KOPT-K1 (cell line): ENCODE results near the gene TIGD7.
A peak's percentile ranks its signal among the peaks of the same experiment; 100 is the strongest.

ENCODE experiments used
- H3K27ac ChIP-seq: fragments of 200-600 bp; sonication (generic); 2 replicates; pipeline ENCODE4 v1.5.1; 2016; ENCODE audit warnings: antibody characterized with exemption, mild to moderate bottlenecking, low read depth, low read length; ENCODE audit not compliant: poor library complexity, severe bottlenecking
- H3K36me3 ChIP-seq: fragments of 200-600 bp; sonication (generic); 2 replicates; pipeline ENCODE4 v1.5.1; 2017; ENCODE audit warnings: antibody characterized with exemption, mild to moderate bottlenecking, low read length, moderate library complexity; ENCODE audit not compliant: insufficient read depth
- H3K9me3 ChIP-seq: fragments of 200-600 bp; sonication (generic); 2 replicates; pipeline ENCODE4 v1.5.1; 2017; ENCODE audit warnings: antibody characterized with exemption, low read length, mild to moderate bottlenecking; ENCODE audit not compliant: insufficient read depth, poor library complexity, severe bottlenecking

TIGD7 gene

DNA sequence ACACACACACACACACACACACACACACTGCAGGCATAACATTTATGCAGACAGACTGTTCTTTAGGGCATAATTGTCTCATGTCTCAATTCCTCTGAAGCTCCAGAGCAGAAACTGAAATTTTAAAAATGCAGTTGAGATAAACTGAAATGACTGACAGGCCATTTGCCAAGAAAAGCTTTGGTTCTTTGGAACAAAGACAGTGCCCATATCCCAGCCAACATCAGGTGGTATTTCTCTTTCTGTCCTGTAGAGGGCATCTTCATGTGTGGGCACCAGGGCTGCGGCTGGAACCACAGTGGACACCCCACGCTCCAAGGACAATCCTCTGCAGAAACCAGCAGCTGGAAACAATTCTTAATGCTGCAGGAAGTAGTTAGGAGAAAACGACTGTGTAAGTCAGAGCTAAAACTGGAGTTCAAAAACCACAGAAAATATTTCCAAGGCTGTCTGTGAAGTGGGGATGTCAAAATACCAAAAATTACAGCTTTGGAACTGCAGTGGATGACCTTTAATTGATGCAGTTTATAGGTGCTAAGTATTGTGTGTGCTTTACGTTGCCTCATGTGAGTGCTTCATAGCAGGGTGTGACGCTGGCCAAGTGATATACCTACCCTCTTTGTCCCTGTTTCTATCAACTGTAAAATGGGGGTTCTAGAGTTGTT is 38.2 kb downstream of the TIGD7 start:
- H3K27ac ChIP-seq: no peak overlapping the region
- H3K9me3 ChIP-seq: no peaks in the 10 kb centered on the region
- no peaks in the 10 kb centered on the region for H3K36me3 ChIP-seq

- H3K36me3 ChIP-seq: no peaks in the 10 kb centered on the region
- peak overlapping the region; percentile 79 for H3K27ac ChIP-seq
- no peaks in the 10 kb centered on the region for H3K9me3 ChIP-seq
These were observed 40.8 kb downstream of the TIGD7 start for GRCh38 chr16:3264137-3265036.

DNA sequence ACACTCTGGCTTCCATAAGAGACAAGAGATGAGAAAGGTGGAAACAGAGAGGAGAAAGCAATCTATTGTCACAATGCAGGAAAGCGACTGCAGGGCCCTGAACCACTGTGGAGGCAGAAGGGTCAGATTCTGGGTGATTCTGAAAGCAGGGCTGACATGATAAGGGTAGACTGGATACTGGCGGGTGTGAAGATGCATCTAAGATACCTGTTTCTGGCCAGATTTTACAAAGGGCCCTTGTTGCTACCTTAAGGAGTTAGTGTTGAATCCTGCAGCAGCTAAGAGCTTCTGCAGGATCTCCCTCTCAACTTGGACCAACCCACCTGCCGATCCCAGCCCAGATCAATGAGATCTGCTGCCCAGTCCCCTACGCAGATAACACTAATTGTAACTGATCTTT is 42.7 kb downstream of the TIGD7 start:
- H3K9me3 ChIP-seq: no peaks in the 10 kb centered on the region
- H3K27ac ChIP-seq: no peak overlapping the region
- H3K36me3 ChIP-seq: no peaks in the 10 kb centered on the region

DNA sequence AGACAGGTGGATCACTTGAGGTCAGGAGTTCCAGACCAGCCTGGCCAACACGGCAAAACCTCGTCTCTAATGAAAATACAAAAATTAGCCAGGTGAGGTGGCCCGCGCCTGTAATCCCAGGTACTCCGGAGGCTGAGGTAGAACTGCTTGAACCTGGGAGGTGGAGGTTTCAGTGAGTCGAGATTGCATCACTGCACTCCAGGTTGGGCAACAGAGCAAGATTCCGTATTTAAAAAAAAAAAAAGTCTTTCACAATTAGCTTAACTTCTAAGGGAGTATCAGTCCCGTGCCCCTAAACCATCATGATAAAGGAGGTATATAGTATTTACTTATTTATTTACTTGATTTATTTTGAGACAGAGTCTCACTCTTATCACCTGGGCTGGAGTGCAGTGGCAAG is 45.4 kb downstream of the TIGD7 start:
- Histone ChIP-seq H3K36me3 (no peaks in the 10 kb centered on the region), H3K9me3 (no peaks in the 10 kb centered on the region), H3K27ac (no peak overlapping the region)

DNA sequence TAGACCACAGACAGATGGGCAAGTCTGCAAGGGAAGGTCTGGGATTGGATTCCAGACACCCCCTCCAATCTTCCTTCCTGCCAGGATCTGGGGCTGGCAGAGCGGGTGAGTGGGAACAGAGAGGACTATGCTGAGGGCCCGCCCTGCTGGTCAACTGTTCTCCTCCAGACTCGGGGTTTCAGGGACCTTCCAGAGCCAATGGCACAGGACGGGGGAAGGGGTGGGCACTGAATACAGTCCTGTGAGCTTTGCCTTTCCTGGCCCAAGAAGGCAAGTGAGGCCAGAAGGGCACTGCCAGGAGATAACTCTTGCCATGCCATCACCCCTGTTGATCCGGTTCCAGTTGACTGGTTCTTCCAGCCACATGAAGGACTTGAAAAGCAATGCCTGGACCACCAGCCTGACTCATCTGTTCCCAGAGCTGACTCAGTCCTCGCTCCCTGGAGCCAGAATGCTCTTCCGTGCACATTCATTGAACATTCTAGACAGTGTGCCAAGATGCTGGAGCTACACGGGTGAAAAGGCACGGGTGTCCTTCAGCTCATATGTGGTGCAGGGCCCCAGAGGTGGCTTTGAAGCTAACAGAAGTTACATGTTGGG is 48.3 kb downstream of the TIGD7 start:
- Histone ChIP-seq H3K27ac (no peak overlapping the region), H3K36me3 (no peaks in the 10 kb centered on the region), H3K9me3 (no peaks in the 10 kb centered on the region)

GRCh38 chr16:3256146-3256865 is 48.9 kb downstream of the TIGD7 start, which contains the start of gene MEFV:
MEFV (minus strand) TSS chr16:3256633; CDS start chr16:3256587, 46 bp downstream.
- no peaks in the 10 kb centered on the region for H3K9me3 ChIP-seq
- H3K36me3 ChIP-seq: no peaks in the 10 kb centered on the region
- no peak within 1 kb of the TSS for H3K27ac ChIP-seq

DNA sequence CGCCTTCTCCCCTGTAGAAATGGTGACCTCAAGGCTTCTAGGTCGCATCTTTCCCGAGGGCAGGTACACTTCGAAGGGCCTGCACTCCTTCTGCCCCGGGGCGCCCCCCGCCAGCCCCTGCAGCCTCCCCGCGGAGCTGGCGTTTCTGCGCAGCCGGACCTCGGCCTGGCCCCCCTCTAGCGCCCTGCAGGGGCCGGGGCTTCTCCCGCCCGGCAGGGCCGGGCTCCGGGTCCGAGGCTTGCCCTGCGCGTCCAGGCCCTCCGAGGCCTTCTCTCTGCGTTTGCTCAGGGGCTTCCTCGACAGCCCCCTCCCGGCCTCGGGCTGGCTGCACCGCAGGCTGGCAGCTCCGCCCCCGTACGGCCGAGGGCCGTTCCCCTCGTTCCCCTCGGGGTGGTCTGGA is 50.9 kb downstream of the TIGD7 start:
- H3K27ac ChIP-seq: no peak overlapping the region
- no peaks in the 10 kb centered on the region for H3K36me3 ChIP-seq
- H3K9me3 ChIP-seq: no peaks in the 10 kb centered on the region

DNA sequence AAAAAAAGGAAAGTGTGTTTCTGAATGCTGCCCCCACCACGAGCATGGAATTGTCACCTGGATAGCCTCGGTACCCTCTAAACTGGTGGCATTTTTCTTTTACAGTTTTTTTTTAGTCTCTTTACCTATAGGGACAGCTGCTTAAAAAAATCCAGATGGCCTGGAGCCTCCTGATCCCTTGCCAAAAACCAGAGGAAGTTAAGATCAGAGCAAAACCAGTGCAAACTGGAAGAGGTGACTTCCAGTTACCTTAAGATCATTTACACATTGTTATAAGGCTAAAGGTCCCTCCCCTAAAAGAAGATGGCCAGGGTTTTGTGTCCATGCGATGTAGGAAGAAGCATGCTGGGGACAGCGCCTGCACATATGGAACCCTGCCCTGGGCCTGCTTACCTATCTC is 52.3 kb downstream of the TIGD7 start:
- Histone ChIP-seq H3K36me3 (no peaks in the 10 kb centered on the region), H3K9me3 (no peaks in the 10 kb centered on the region), H3K27ac (no peak overlapping the region)

DNA sequence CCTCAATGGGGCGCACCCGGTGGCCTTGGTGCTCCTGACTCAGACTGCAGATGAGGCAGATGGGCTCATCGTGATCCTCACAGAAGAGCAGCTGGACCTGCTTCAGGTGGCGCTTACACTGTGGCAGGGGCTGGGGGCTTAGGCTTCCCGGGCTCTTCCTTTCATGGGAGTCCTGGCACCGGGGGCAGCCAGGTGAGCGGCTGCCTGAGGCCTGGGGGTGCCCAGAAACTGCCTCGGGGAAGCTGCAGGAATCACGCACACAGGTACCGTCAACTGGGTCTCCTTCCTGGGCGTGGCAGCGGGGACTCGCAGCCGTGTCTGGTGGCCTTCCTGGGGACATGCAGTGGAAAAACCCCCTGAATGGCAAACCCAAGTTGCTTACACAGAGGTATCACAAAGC is 55.8 kb downstream of the TIGD7 start:
- no peaks in the 10 kb centered on the region for H3K36me3 ChIP-seq
- H3K9me3 ChIP-seq: no peaks in the 10 kb centered on the region
- no peak overlapping the region for H3K27ac ChIP-seq

GRCh38 chr16:3249020-3249419 is 56.2 kb downstream of the TIGD7 start:
- Histone ChIP-seq H3K27ac (no peak overlapping the region), H3K9me3 (no peaks in the 10 kb centered on the region), H3K36me3 (no peaks in the 10 kb centered on the region)
